HG03378 (cell line): ENCODE measurements around the gene RAB35.

Experiments used
- ATAC-seq: cut with Tn5 transposase; IDR thresholded peaks from one replicate; pipeline ENCODE4 v1.9.1; 2021; ENCODE audit warnings: mild to moderate bottlenecking, moderate library complexity; ENCODE audit not compliant: unreplicated experiment

The RAB35 gene

GRCh38 chr12:120134307-120134980 lies 17.9 kb upstream of the RAB35 start:
- ATAC-seq: no peak

- peak; percentile 84 for ATAC-seq
These were observed 16.4 kb upstream of the RAB35 start for GRCh38 chr12:120132863-120133385.

GRCh38 chr12:120132054-120132836 lies 15.7 kb upstream of the RAB35 start:
- ATAC-seq: no peak

DNA sequence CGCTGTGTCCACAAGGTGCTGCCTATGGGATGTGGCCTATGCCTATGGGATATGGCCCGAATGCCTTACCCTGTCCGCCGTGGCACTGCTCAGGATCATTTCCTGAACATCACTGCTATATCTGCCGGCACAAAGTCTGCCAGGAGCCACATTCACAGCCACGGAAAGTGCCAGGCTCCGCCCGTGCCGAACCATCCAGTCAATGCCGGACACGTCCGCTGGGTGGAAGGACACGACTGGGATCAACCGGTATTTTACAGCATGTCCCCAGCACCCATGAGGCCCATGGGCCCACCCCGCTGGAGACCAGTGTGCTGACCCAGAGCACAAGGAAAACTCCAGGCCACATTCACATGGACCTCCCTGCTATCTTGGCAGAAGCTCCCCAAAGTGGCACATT lies 14.6 kb upstream of the RAB35 start:
- no peak for ATAC-seq

DNA sequence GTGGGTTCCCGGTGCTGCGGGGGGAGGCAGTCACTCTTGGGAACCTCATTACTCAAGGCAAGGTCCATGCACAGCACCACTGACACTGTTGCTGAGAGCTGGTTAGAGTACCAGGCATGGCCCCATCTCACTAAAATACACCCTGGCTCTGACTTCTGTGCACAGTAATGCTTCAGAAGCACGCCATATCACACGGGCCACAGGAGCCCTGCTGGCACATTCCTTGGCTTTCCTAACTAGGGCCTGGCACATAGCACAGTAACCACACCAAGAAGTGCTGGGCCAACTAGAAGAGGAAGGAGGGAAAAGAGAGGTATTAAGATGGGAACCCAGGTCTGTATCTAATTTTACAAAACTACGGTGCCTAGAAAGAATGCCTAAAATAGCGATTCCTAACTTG lies 13.5 kb upstream of the RAB35 start:
- ATAC-seq: no peak

DNA sequence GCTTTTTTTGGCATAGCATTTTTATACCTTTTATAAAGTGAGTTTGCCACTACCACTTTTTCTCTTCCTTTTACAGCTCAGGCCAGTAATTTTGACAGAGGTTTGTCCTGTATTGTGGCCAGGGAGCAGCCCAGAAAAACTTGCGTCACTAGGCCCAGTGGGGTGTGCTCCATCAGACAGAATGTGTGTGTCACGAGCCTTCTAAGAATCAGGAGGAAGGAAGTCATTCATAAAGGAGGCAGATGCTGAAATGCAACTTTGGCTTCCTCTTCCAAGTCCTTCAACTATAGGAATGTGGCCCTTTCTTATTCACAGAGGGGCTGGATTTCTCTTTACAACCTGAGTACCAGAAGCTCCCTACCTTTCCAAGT lies 10.1 kb upstream of the RAB35 start:
- ATAC-seq: no peak

DNA sequence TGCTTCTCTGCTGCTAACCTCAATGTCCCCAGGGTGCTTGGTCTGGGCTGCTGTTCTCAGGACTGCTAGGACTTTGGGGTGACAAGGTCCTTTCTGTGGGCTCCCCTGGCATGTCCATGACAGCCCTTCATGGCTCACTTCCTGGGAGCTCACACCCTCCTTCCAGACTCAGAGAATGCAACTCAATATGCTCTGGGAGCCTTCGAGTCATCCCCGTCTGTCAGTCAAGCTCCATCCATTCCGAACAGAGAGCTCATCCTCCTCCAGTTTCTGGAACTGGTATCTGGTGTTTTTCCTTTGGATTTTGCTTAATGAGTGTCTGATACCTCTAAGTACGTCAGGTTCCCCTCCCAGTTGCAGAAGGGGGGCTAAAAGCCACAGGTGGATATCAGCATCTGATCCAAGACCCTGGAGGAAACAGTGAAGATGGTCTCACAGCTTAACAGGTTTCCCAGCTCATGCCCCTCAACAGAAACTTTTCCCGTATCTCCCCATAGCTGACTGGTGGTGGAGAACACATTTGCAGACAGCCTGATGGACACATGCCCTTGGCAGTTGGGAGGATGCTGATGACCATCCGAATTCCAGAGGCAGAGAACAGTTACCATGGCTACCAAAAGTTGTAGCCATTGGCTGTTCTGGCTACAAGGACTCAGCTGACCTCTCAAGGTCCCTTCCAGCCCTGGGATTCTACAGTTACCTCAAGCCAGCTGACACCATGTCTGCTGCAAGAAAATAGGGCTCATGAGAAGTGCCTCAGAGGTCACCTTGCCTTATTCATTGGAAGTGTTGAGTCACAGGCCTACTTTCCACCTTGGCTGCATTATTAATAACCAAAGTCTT lies 9.5 kb upstream of the RAB35 start:
- no peak for ATAC-seq

- ATAC-seq: no peak
These were observed 8.5 kb upstream of the RAB35 start for GRCh38 chr12:120125029-120125428.

GRCh38 chr12:120121766-120122293 lies 5.3 kb upstream of the RAB35 start:
- ATAC-seq: peak; percentile 33

- no peak for ATAC-seq
These were observed 4.8 kb upstream of the RAB35 start for GRCh38 chr12:120121343-120121742.

DNA sequence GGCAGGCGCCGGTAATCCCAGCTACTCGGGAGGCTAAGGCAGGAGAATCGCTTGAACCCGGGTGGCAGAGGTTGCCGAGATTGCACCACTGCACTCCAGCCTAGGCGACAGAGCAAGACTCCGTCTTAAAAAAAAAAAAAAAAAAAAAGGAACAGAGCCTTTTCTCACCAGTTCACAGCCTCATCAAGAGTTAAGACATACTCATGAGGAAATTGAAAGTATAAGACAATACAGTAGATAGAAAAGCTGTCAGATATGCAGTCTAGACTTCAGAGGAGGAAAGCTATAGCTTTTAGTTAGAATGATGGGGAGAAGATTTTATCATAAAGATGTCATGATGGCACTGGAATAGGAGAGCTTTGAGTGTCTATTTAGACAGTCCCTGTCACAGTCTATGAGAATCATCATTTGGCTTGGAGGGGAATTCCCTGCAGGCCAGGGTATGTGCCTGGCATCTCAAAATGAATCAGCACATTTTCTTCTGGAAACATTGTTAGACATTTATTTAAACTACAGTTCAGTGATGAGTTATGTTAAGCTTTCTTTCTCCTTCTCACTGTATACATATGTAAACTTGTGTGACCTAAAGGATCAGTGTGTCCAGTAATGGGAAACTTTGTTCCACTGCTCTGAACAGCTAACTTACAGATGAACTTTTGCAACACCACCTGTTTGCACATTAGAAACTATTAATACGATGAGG lies 2.9 kb upstream of the RAB35 start:
- ATAC-seq: peak; percentile 44

- ATAC-seq: no peak
These were observed 1.9 kb upstream of the RAB35 start for GRCh38 chr12:120118321-120119061.

DNA sequence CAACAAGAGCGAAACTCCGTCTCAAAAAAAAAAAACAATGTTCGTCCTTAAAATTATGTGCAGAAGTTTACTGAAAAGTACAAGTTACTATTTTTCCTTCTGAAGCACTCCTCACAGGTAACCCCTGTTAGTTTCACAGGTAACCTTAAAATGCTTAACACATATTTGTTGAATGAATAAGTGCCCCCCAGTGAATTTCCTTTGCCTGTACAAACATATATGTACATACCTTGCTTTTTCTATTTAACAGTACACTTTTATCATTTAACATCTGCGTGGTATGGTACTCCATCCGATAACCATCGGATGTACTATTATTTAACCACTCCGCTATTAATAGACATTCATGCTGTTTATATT lies 1.4 kb upstream of the RAB35 start:
- ATAC-seq: no peak

DNA sequence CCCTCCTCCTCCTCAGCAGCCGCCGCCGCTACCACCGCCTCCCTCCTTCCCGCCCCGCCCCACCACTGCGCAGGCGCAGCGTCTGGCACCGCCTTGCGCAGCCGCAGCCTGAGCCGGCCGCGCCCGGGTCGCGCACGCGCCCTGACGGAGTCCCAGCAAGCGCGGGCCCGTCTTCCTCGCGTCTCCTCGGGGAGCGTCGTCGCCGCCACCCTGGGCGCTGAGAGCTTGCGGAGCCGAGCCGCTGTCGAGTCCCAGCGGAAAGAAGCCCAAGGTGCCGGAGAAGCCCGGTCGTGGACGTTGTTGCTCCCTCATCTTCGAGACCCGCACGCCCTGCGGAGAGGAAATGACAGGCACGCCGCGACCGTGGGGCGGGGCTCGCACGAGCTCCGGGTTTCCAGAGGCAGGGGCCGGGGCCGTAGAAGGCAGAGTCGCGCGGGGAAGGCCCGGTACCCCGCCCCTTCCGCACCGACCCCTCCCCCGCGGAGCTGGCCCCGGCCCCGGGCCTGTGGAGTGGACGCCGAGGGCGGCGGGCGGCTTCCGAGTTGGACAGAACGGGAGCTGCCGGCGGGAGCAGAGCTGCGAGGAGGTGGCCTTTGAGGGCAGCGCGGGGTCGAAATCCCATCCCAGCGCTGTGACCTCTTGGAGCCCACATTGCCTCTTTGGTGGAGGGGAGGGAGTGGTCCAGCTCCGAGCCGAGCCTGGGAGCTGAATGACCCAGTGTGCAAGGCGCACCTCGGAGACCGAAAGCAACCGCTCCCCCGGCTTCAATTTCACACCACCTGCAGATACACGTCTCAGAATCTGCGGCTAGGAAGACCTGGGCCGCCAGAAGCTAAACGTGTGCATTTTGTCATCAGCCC lies 469 bp upstream of the RAB35 start:
- no peak for ATAC-seq

GRCh38 chr12:120115692-120116440 lies 687 bp downstream of the RAB35 start:
- no peak for ATAC-seq

- no peak for ATAC-seq
These were observed 1.5 kb downstream of the RAB35 start for GRCh38 chr12:120115066-120115465.

DNA sequence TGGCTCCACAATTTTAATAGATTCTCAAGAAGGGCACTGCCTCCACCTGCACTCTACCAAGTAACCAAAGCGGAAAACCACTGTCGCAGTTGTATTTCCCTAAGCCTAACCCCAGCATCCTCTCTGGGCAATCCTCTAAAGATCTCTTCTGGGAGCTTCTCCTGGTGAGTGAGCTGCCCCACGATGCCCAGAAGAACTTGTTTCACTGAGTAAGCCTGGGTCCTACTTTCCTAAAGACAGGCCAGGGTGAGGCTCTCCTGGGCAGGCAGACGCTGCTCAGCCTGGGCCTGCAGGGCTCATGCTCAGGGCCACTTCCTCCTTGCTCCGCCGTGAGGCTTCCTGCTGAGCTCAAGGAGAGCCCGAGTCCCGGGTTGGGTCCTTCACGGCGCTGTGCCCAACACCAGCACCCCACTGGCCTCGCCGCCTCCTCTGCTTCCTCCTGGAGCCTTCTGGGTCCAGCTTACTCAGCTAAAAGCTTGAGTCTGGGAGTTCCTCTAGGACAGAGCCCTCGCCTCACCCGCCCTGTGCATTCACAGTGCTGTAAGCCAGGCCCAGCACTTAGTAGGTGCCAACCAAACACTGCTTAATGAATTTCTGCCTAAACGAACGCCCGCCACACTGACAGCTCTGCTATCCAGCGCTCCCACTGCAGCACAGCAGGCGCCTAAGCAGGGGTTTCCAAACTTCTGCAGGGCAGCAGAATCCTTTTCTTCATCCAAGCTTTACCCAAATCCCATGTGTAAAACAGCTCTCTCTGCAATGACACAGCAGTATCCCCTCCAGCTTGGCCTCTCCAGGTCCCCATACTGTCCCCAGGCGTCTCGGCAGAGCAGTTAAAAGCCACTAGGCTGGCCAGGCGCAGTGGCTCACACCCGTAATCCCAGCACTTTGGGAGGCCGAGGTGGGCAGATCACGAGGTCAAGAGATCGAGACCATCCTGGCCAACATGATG lies 5.7 kb downstream of the RAB35 start:
- ATAC-seq: peak; percentile 61
